ENCODE data around the gene SPRYD3. TPM values are rescaled to one million over a fixed set of nuclear protein-coding genes. Genes with fewer than 3 reads are reported as not detected.

The SPRYD3 gene
- total RNA-seq, 1 experiment from 2014 or later: 47.5 TPM

DNA sequence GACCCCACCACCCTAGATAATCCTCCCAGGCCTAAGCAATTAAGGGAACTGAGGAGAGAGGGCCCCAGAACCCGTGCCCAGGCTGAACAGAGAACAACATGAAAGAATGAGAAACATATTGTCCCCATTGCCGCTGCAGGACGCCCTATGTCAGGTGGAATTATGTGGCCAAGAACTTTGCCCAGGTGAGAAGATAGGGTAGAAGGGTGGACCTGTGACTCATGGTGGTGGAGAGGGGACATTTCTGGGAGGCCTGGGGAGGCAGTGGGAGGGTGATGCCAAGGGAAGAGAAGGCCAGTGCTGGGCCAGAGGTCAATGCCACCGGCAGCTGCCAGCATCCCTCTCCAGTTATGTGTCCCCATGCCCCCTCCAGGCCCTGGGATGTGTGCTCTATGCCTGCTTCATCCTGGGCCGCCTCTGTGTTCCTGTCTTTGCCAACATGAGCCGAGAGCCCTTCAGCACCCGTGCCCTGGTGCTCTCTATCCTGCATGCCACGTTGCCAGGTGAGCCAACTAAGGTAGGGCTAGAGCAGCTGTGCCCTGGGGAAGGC lies 39.6 kb upstream of the SPRYD3 start:
- Histone ChIP-seq H3K79me2 (ENCODE audit: insufficient read depth, low read length) (no peaks in the 10 kb centered on the region), H3K27me3 (ENCODE audit: insufficient read depth, low read length) (no peaks in the 10 kb centered on the region), H3K9me3 (ENCODE audit: control insufficient read depth in 1 of 2, insufficient read depth in 1 of 2, low read depth in 1 of 2, low read length in 2 of 2) (no peaks in the 10 kb centered on the region), H3K4me2 (ENCODE audit: low read length) (no peak overlapping the region), H3K4me3 (replicated peaks in 1 of 2; ENCODE audit: low read depth in 1 of 2, low read length in 2 of 2) (no peak overlapping the region), H3K9ac (ENCODE audit: low read length) (no peak overlapping the region), H3K4me1 (ENCODE audit: control insufficient read depth in 1 of 2, insufficient read depth in 2 of 2, low read length in 2 of 2) (no peaks in the 10 kb centered on the region), H3K27ac (ENCODE audit: low read depth, low read length) (no peak overlapping the region), H3K36me3 (ENCODE audit: control insufficient read depth in 1 of 2, insufficient read depth in 2 of 2, low read length in 2 of 2) (no peaks in the 10 kb centered on the region), H2AFZ (ENCODE audit: low read depth, low read length, poor library complexity, severe bottlenecking) (no peak overlapping the region), H3K9me2 (ENCODE audit: insufficient read depth) (no peaks in the 10 kb centered on the region), H4K20me1 (ENCODE audit: insufficient read depth) (no peaks in the 10 kb centered on the region)
- CTCF ChIA-PET: no interaction called here
- intact Hi-C loops (cut with micrococcal nuclease): no loop called here
- ATAC-seq: no peak
- POLR2A ChIA-PET: no interaction called here
- no TSS peak for BruUV-seq (replicated peaks)
- DNase-seq (ENCODE audit: low read depth, low spot score): no peak
- TF ChIP-seq YY1 (IDR thresholded peaks at IDR 0.05; ENCODE audit: extremely low read depth, insufficient replicate concordance, low read depth, low read length) (no peak), POLR2AphosphoS5 (IDR thresholded peaks at IDR 0.05; ENCODE audit: low read depth, low read length) (no peak), ZNF274 (IDR thresholded peaks at IDR 0.05; ENCODE audit: low read depth, low read length) (no peak), EZH2phosphoT487 (IDR thresholded peaks at IDR 0.05; ENCODE audit: borderline replicate concordance) (no peak), EGR1 (IDR thresholded peaks at IDR 0.05; ENCODE audit: low read depth) (no peak), CEBPB (IDR thresholded peaks at IDR 0.05; ENCODE audit: low read depth) (no peak), EZH2 (IDR thresholded peaks at IDR 0.05) (no peak), RAD21 (IDR thresholded peaks at IDR 0.05; ENCODE audit: low read depth) (no peak), ZFX (IDR thresholded peaks at IDR 0.05) (no peak), SRF (IDR thresholded peaks at IDR 0.05; ENCODE audit: low read depth) (no peak), SP1 (IDR thresholded peaks at IDR 0.05; ENCODE audit: low read depth) (no peak)
- RAD21 ChIA-PET (ENCODE audit: low non-redundant PET in 1 of 2, low total read pairs in 2 of 2, uncharacterized antibody in 2 of 2, unreplicated experiment in 2 of 2): no interaction called here

- ChIA-PET POLR2A (no interaction called here), CTCF (no interaction called here), RAD21 (ENCODE audit: low non-redundant PET in 1 of 2, low total read pairs in 2 of 2, uncharacterized antibody in 2 of 2, unreplicated experiment in 2 of 2) (no interaction called here)
- no peak for DNase-seq (ENCODE audit: low read depth, low spot score)
- H3K27ac ChIP-seq (ENCODE audit: low read depth, low read length): no peak overlapping the region
- no peaks in the 10 kb centered on the region for H3K9me3 ChIP-seq (ENCODE audit: control insufficient read depth in 1 of 2, insufficient read depth in 1 of 2, low read depth in 1 of 2, low read length in 2 of 2)
- intact Hi-C loops (cut with micrococcal nuclease): no loop called here
- no peak for TF ChIP-seq ZNF274 (IDR thresholded peaks at IDR 0.05; ENCODE audit: low read depth, low read length)
- no peak for TF ChIP-seq SRF (IDR thresholded peaks at IDR 0.05; ENCODE audit: low read depth)
- no peak for TF ChIP-seq EGR1 (IDR thresholded peaks at IDR 0.05; ENCODE audit: low read depth)
- no peak for TF ChIP-seq JUND (IDR thresholded peaks at IDR 0.05)
- no peak for TF ChIP-seq ZFX (IDR thresholded peaks at IDR 0.05)
- TF ChIP-seq EZH2phosphoT487 (IDR thresholded peaks at IDR 0.05; ENCODE audit: borderline replicate concordance): no peak
- TF ChIP-seq FOSL1 (IDR thresholded peaks at IDR 0.05; ENCODE audit: low read depth): no peak
- TF ChIP-seq CBX3 (IDR thresholded peaks at IDR 0.05; ENCODE audit: low read depth): no peak
- no peak for TF ChIP-seq CEBPB (IDR thresholded peaks at IDR 0.05; ENCODE audit: low read depth)
- no peak for TF ChIP-seq SIN3A (IDR thresholded peaks at IDR 0.05; ENCODE audit: low read depth)
- H3K79me2 ChIP-seq (ENCODE audit: insufficient read depth, low read length): no peaks in the 10 kb centered on the region
- no peak overlapping the region for H3K4me3 ChIP-seq (replicated peaks in 1 of 2; ENCODE audit: low read depth in 1 of 2, low read length in 2 of 2)
- H3K4me1 ChIP-seq (ENCODE audit: control insufficient read depth in 1 of 2, insufficient read depth in 2 of 2, low read length in 2 of 2): no peaks in the 10 kb centered on the region
- H3K9me2 ChIP-seq (ENCODE audit: insufficient read depth): no peaks in the 10 kb centered on the region
- H3K4me2 ChIP-seq (ENCODE audit: low read length): no peak overlapping the region
- no peaks in the 10 kb centered on the region for H3K36me3 ChIP-seq (ENCODE audit: control insufficient read depth in 1 of 2, insufficient read depth in 2 of 2, low read length in 2 of 2)
- no peaks in the 10 kb centered on the region for H3K27me3 ChIP-seq (ENCODE audit: insufficient read depth, low read length)
- no peak overlapping the region for H2AFZ ChIP-seq (ENCODE audit: low read depth, low read length, poor library complexity, severe bottlenecking)
- no peak overlapping the region for H3K9ac ChIP-seq (ENCODE audit: low read length)
- no peaks in the 10 kb centered on the region for H4K20me1 ChIP-seq (ENCODE audit: insufficient read depth)
- BruUV-seq (replicated peaks): no TSS peak
- ATAC-seq: no peak
These were observed 36.9 kb upstream of the SPRYD3 start for GRCh38 chr12:53115891-53116648.
